ENCODE results near the gene ZNF467. TPM values are rescaled to one million over a fixed set of nuclear protein-coding genes. Genes with fewer than 3 reads are reported as not detected.
A peak's percentile ranks its signal among the peaks of the same experiment; 100 is the strongest.

The ZNF467 gene
- total RNA-seq, 1 experiment from 2014 or later = 0.55 TPM

GRCh38 chr7:149784251-149784608 lies 10.8 kb upstream of the ZNF467 start:
- H3K4me3 ChIP-seq (ENCODE audit: insufficient read depth, low read depth, low read length) = no peak overlapping the region
- peaks cover 15% of the 10 kb centered on the region for H3K27me3 ChIP-seq (ENCODE audit: control insufficient read depth, insufficient read depth, low read length)
- DNase-seq = no peak
- H3K36me3 ChIP-seq (replicated peaks; ENCODE audit: control insufficient read depth, insufficient read depth, low read length) = no peaks in the 10 kb centered on the region

- Histone ChIP-seq H3K27me3 (ENCODE audit: control insufficient read depth, insufficient read depth, low read length) (peaks cover 10% of the 10 kb centered on the region), H3K4me3 (ENCODE audit: insufficient read depth, low read depth, low read length) (no peak overlapping the region), H3K36me3 (replicated peaks; ENCODE audit: control insufficient read depth, insufficient read depth, low read length) (no peaks in the 10 kb centered on the region)
- DNase-seq = peak; percentile 90
Observed at GRCh38 chr7:149783386-149784250, 10.2 kb upstream of the ZNF467 start.

DNA sequence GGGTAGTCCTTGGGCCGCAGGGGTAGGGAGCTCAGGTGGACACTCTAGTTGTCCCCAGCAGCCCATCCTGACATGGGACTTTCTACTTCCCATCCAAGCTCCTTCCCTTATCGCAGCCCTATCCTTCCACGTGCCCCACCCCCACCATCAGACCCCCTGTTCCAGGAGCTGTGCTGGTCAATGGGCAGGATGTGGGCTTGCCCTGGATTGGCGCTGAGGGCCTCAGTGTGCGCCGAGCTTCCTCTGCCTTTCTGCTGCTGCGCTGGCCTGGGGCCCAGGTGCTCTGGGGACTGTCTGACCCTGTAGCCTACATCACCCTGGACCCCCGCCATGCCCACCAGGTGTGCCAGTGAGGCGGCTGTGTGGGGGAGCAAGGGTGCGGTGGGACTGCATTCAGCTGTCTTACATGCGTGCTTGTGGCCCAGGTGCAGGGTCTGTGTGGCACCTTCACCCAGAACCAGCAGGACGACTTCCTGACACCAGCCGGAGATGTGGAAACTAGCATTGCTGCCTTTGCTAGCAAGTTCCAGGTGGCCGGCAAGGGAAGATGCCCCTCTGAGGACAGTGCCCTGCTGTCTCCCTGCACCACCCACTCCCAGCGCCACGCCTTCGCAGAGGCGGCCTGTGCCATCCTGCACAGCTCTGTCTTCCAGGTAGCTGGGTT lies 9.4 kb upstream of the ZNF467 start:
- no peaks in the 10 kb centered on the region for H3K36me3 ChIP-seq (replicated peaks; ENCODE audit: control insufficient read depth, insufficient read depth, low read length)
- no peak overlapping the region for H3K4me3 ChIP-seq (ENCODE audit: insufficient read depth, low read depth, low read length)
- peak; percentile 48 for DNase-seq
- peaks cover 3% of the 10 kb centered on the region for H3K27me3 ChIP-seq (ENCODE audit: control insufficient read depth, insufficient read depth, low read length)

DNA sequence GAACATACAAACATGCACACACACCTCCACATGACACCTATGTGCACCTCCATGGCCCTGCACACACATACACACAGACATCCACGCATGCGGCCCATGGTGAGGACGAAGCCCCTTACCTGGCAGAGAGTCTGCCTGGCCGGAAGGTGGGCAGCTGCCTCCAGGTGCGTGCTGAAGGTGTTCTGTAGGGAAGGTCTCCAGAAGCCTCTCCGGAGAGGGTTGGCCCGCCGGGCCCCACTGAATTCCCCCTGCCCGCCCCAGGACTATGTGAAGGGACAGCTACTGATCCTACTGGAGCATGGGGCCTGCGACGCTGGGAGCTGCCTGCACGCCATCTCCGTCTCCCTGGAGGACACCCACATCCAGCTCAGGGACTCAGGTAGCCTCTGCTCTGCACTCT lies 8.5 kb upstream of the ZNF467 start:
- peak; percentile 51 for DNase-seq
- H3K36me3 ChIP-seq (replicated peaks; ENCODE audit: control insufficient read depth, insufficient read depth, low read length) = no peaks in the 10 kb centered on the region
- no peak overlapping the region for H3K4me3 ChIP-seq (ENCODE audit: insufficient read depth, low read depth, low read length)
- H3K27me3 ChIP-seq (ENCODE audit: control insufficient read depth, insufficient read depth, low read length) = no peaks in the 10 kb centered on the region; the same call in 1 of the 2 replicates

GRCh38 chr7:149780636-149781419 lies 7.4 kb upstream of the ZNF467 start:
- Histone ChIP-seq H3K4me3 (ENCODE audit: insufficient read depth, low read depth, low read length) (no peak overlapping the region), H3K27me3 (ENCODE audit: control insufficient read depth, insufficient read depth, low read length) (peaks cover 4% of the 10 kb centered on the region), H3K36me3 (replicated peaks; ENCODE audit: control insufficient read depth, insufficient read depth, low read length) (no peaks in the 10 kb centered on the region)
- no peak for DNase-seq

DNA sequence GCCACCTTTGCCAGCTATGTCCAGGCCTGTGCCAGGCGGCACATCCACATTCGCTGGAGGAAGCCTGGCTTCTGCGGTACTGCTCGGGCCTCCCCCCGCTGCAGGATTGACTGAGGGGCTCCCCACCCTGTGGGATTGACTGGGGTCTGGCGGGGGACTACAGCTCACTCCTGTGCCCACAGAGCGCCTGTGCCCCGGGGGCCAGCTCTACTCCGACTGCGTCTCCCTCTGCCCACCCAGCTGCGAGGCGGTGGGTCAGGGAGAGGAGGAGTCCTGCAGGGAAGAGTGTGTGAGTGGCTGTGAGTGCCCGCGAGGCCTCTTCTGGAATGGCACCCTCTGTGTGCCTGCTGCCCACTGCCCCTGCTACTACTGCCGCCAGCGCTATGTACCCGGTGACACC lies 6.7 kb upstream of the ZNF467 start:
- Histone ChIP-seq H3K36me3 (replicated peaks; ENCODE audit: control insufficient read depth, insufficient read depth, low read length) (no peaks in the 10 kb centered on the region), H3K27me3 (ENCODE audit: control insufficient read depth, insufficient read depth, low read length) (peaks cover 11% of the 10 kb centered on the region), H3K4me3 (ENCODE audit: insufficient read depth, low read depth, low read length) (no peak overlapping the region)
- DNase-seq = no peak

GRCh38 chr7:149779502-149779805 lies 6.1 kb upstream of the ZNF467 start:
- Histone ChIP-seq H3K27me3 (ENCODE audit: control insufficient read depth, insufficient read depth, low read length) (peaks cover 17% of the 10 kb centered on the region), H3K36me3 (replicated peaks; ENCODE audit: control insufficient read depth, insufficient read depth, low read length) (no peaks in the 10 kb centered on the region), H3K4me3 (ENCODE audit: insufficient read depth, low read depth, low read length) (no peak overlapping the region)
- DNase-seq = no peak

DNA sequence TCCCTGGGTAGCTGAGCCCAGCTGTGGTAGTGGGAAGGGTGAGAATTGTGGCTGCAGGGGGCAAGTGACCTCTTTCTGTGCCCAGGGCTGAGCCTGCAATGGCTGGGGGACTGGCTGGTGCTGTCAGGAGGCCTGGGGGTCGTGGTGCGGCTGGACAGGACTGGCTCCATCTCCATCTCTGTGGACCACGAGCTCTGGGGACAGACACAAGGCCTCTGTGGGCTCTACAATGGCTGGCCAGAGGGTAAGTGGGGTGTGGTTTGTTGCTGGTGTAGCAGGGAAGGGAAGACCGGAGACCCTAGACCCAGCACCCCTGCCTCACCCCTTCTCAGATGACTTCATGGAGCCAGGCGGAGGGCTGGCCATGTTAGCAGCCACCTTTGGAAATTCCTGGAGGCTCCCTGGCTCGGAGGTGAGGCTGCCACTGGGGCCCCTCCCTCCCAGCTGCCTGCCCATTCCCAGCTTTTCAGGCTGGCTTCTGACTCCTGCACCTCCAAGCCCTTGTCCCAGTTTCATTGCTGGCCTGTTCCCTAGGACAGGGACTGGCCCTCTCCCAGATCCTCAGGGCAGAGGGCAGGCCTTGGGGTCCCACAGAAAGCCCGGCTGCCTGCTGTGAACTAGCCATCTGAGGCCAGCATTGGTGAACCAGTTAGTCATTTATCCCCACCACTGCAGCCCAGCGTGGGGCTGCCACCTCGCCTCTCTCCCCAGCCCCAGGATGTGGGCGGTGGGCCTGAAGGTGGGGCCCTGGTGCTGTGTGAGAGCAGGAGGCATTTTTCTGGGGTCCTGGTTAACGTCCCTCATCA lies 5.5 kb upstream of the ZNF467 start:
- Histone ChIP-seq H3K27me3 (ENCODE audit: control insufficient read depth, insufficient read depth, low read length) (peaks cover 23% of the 10 kb centered on the region), H3K4me3 (ENCODE audit: insufficient read depth, low read depth, low read length) (no peak overlapping the region), H3K36me3 (replicated peaks; ENCODE audit: control insufficient read depth, insufficient read depth, low read length) (no peaks in the 10 kb centered on the region)
- DNase-seq = peak; percentile 60

GRCh38 chr7:149778327-149778637 lies 4.9 kb upstream of the ZNF467 start:
- H3K27me3 ChIP-seq (ENCODE audit: control insufficient read depth, insufficient read depth, low read length) = peaks cover 27% of the 10 kb centered on the region

DNA sequence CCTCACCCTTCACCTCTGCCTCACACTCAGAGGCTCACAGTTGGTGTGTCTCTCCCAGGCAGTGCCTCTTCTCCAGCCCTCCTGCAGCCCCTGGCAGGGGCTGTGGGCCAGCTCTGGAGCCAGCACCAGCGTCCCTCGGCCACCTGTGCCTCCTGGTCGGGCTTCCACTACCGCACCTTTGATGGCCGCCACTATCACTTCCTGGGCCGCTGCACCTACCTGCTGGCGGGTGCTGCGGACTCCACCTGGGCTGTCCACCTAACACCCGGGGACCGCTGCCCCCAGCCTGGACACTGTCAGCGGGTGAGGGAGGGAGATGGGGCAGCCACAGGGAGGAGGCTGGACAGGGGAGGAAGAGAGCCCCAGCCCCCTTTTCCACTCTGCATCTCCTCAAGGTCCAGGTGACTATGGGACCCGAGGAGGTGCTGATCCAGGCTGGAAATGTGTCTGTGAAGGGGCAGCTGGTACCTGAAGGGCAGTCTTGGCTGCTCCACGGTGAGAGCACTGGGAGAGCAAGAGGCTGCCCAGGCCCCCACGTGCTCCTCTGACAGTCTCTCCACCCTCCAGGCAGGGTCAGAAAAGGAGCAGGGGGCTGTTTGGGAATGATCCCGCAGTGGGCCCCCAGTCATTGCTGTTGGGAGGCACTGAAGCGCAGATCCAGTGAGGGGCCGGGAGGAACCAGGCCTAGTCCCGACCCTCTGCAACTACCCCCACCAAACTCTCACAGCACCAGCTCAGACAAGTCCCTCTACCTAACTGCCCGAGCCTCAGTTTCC lies 4.4 kb upstream of the ZNF467 start:
- DNase-seq = peak; percentile 22
- no peak overlapping the region for H3K4me3 ChIP-seq (ENCODE audit: insufficient read depth, low read depth, low read length)
- peaks cover 30% of the 10 kb centered on the region for H3K27me3 ChIP-seq (ENCODE audit: control insufficient read depth, insufficient read depth, low read length)
- no peaks in the 10 kb centered on the region for H3K36me3 ChIP-seq (replicated peaks; ENCODE audit: control insufficient read depth, insufficient read depth, low read length)

More at GRCh38 chr7:149778327-149778637, 4.9 kb upstream of the ZNF467 start:
- Histone ChIP-seq H3K4me3 (ENCODE audit: insufficient read depth, low read depth, low read length) (no peak overlapping the region), H3K36me3 (replicated peaks; ENCODE audit: control insufficient read depth, insufficient read depth, low read length) (no peaks in the 10 kb centered on the region)
- no peak for DNase-seq

DNA sequence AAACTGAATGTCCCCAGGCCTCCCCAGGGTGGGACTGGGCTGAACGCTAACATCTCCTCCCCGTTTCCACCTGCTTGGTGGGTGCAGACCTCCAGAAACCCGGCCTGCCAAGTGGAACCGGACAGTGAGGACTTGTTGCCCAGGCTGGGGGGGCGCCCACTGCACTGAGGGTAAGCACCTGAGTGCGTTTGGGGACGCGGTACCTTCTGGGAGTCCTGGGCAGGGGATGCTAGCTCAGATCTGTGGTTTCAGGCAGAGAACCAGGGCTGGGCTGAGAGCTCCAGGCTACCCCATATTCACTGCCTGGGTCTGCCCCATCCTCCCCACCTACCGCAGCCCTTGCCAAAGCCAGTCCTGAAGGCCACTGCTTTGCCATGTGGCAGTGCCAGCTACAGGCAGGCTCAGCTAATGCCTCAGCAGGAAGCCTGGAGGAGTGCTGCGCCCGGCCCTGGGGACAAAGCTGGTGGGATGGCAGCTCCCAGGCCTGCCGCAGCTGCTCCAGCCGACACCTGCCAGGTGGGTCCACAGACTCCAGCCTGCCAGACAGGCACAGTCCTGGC lies 3.5 kb upstream of the ZNF467 start:
- H3K27me3 ChIP-seq (ENCODE audit: control insufficient read depth, insufficient read depth, low read length) = peaks cover 30% of the 10 kb centered on the region
- no peak overlapping the region for H3K4me3 ChIP-seq (ENCODE audit: insufficient read depth, low read depth, low read length)
- DNase-seq = peak; percentile 46
- H3K36me3 ChIP-seq (replicated peaks; ENCODE audit: control insufficient read depth, insufficient read depth, low read length) = no peaks in the 10 kb centered on the region

DNA sequence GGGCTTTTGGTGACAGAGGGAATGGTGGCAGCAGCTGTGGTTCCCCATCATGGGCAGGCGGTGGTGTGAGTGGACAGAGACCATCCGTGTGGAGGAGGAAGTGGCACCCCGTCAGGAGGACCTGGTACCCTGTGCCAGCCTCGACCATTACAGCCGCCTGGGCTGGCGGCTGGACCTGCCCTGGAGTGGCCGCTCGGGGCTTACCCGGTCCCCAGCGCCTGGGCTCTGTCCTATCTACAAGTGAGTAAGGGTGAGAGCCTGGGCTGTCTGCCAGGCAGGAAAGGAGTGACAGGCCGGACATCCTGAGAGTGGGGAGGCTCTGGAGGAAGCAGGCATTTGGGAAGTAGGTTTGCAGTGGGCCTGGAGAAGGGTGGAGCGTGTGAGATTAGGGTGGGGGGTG lies 2.9 kb upstream of the ZNF467 start:
- H3K4me3 ChIP-seq (ENCODE audit: insufficient read depth, low read depth, low read length) = no peak overlapping the region
- peak; percentile 43 for DNase-seq
- H3K27me3 ChIP-seq (ENCODE audit: control insufficient read depth, insufficient read depth, low read length) = peaks cover 30% of the 10 kb centered on the region
- no peaks in the 10 kb centered on the region for H3K36me3 ChIP-seq (replicated peaks; ENCODE audit: control insufficient read depth, insufficient read depth, low read length)

- no peaks in the 10 kb centered on the region for H3K36me3 ChIP-seq (replicated peaks; ENCODE audit: control insufficient read depth, insufficient read depth, low read length)
- peaks cover 41% of the 10 kb centered on the region for H3K27me3 ChIP-seq (ENCODE audit: control insufficient read depth, insufficient read depth, low read length)
- DNase-seq = no peak
- no peak overlapping the region for H3K4me3 ChIP-seq (ENCODE audit: insufficient read depth, low read depth, low read length)
Observed at GRCh38 chr7:149775176-149775556, 1.8 kb upstream of the ZNF467 start.

All from H7 (cell line).